HG03439 (cell line): ENCODE data around the gene APPL1.
A peak's percentile ranks its signal among the peaks of the same experiment; 100 is the strongest.

Experiments used
- ATAC-seq: cut with Tn5 transposase; IDR thresholded peaks from one replicate; pipeline ENCODE4 v1.9.1; 2021; ENCODE audit warnings: mild to moderate bottlenecking, moderate library complexity; ENCODE audit not compliant: unreplicated experiment

The APPL1 gene, protein sequence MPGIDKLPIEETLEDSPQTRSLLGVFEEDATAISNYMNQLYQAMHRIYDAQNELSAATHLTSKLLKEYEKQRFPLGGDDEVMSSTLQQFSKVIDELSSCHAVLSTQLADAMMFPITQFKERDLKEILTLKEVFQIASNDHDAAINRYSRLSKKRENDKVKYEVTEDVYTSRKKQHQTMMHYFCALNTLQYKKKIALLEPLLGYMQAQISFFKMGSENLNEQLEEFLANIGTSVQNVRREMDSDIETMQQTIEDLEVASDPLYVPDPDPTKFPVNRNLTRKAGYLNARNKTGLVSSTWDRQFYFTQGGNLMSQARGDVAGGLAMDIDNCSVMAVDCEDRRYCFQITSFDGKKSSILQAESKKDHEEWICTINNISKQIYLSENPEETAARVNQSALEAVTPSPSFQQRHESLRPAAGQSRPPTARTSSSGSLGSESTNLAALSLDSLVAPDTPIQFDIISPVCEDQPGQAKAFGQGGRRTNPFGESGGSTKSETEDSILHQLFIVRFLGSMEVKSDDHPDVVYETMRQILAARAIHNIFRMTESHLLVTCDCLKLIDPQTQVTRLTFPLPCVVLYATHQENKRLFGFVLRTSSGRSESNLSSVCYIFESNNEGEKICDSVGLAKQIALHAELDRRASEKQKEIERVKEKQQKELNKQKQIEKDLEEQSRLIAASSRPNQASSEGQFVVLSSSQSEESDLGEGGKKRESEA

DNA sequence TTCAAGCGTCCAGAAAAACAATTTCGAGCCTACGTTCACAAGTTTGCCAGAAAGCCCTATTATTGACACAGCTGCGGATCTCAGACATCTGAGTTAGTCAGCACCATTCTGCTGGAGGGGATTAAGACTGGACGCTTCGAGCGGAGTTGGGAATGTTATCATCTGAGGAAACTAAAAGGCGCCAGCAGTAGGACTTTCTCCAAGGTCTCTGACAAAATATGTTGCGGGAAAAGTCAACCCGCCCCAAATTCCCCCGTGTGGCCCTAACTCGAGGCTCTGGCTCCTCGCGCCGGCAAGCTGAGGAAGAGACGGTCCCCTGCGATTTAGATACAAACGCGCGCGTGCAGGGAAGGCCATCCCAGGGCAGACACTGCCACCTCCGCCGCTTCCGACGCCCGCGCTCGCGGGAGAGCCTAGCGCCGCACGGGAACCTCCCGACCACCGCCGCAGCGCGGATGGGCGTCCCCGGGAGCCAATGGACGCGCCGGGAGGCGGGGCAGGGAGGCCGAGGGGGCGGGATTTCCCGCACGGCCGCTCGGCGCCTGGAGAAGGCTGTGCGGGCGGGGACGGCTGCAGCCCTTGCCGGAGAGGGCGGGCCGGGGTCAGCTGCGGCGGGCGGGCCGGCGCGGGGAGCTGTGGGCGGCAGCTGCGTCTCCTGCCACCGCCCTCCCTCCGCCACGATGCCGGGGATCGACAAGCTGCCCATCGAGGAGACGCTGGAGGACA, at the start of gene APPL1:
Gene APPL1, plus strand, starts transcription at position 526 of the 726 bp plus-strand sequence. Its CDS starts 155 bp downstream, at position 681.
- ATAC-seq: peak; percentile 91

DNA sequence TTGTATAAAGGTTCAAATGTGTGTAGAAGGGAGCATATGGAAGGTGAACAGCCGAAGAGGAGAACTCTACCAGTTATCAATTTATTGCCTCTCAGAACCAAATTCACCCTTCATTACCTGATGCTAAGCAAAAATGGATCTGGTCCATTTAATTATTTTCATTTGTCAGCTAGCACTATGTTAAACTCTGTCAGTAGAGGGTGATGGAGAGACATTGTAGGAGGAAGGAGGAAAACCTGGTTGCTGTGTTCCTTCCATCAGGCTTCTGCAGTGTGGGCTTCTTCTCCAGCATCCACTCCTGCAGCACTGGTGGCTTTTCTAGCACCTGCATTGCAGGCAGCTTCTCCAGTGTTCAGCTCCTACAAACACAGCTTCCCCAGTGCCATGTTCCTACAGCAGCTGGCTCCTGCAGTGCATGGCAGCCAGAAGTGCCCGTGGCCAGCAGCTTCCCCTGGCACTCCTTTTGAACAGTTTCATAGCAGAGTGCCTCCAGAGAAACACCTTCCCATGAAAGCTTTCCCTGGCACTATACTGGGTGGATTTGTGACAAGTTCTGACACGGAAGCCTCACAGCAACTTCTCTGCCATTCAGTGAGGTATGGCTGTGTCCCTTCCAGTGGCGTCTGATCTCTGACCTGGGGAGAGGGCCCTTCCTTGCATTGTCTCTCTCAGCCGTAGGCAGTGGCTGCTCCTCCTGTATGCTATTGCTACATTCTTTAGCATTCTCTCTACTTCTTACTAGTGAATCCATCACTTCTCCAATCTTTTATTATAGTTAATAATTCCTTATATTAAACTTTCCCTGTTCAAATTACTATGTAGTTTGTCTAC, 47.7 kb upstream of the APPL1 start:
- ATAC-seq: no peak

DNA sequence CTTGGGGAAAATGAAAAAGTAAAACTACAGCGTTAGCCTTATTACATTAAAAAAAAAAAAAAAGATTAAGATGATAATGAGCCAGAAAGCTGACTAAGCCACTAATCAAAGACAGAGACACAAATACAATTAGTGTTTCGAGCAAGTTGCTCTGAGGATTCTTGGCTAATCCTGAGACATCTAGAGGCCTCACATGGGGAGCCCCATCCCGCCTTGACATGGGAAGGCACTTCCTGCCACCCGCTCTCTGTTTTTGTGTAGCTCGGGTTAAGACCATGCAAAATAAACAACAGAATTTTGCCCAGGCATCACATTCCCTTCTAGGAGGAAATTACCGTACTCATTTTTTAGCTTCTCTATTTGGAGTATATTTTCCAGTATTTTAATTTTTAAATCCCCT, 43.0 kb upstream of the APPL1 start:
- ATAC-seq: no peak

DNA sequence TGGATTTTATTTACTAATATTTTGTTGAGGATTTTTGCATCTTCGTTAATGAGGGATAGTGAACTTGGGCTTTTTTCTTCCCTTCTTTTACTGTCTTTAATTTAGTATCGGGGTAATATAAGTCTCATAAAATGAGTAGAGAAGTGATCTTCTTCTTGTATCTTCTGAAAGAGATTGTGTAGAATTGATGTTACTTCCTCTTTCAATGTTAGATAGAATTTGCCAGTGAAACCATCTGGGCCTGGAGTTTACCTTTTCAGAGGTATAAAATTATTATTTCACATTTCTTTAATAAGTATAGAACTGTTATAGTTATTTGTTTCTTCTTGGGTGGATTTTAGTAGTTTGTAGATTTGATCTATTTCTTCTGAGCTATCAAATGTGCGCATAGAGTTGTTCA, 35.5 kb upstream of the APPL1 start:
- ATAC-seq: no peak

DNA sequence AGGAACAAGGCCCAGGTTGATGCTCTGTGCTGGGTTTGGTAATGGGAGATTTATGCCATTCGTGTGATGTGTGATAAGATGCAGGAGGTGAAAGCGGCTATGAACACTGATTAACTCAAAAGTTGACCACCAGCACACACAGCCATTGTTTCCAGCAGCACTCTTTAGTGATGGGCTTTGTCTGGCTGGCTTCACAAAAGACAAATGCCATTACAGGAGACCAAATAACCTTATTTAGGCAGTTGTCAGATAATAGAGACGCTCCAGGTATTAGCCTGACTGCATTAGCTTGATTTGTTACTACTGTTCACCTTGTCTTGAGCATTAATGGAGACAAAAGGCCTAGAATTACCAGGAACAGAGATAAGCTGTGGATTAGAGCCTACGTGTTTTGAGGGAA, 32.9 kb upstream of the APPL1 start:
- ATAC-seq: no peak

DNA sequence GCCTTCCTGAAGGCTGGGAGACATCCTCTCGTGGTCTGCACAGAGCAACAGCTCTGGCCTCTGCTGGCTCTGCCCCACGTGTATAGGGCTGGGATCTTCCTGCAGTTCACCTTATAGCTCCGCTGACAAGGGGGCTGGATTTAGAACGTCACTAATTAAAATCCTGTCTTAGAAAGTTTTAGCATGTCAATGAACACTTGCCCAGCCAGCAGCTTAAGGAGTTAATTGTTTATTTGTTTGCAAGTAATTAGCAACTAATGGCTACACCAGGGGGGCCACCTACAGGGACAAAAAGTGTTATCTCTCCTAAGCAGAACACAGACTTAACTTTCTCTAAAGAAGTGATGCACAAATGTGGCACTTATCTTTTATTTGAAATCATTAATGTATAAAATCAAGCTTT, 27.6 kb upstream of the APPL1 start, which contains the start of gene HESX1:
Gene HESX1, minus strand, starts transcription at position 84 of the 403 bp plus-strand sequence. Its CDS starts 60 bp downstream, at position 24.
- no peak for ATAC-seq

DNA sequence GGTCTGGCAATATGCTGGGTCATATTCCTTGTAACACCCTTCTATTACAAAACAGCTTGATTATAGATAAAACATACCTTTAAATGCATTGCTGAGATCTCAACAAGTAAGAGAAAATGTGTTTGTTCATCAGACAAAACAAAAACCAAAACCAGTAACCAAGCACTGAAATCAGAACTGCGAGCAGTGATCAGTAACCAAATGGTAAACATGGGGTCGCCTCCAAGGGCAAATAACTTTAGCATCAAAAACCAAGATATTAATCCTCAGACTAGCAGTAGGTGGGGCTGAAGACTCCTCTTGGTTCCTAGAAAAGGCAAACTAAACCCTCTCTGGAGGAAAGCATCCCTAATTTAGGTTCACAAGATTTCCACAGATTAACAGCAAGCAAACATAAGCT, 21.1 kb upstream of the APPL1 start:
- no peak for ATAC-seq

DNA sequence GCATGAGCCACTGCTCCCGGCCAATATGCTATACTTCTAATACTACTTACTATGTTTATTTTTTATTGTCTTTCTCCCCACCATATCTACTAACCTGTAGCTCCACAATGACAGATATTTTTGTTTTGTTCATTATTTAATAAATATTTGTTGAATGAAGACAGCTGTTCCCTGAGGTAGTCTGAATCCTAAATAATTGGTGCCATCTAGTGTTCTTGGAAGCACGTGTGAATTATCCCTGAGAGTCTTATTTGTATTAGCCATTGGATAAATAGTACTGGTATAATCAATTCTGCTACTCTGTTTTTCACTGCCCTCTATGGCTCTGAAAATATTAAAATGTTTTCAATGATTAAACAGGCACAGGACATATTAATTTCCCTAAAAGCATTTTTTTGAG, 5.6 kb upstream of the APPL1 start:
- ATAC-seq: no peak

DNA sequence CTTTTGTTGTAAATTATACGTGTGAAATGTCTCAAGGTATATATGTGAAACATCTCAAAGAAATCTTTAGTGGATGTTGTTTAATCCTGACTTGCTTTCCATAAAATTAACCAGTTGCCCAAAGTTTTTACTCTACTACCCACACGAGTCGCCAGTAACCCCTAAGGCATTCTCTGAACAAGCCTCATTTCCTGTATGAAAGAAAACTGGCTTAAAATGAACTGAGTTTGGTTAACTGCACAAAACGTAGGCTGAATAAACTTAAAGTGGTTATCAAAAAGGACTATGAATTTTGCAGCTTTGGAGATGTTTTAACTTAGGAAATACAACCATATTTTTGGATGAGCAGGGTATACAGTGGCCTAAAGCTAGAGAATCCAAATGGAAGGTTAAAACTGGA, 2.7 kb upstream of the APPL1 start:
- ATAC-seq: no peak

DNA sequence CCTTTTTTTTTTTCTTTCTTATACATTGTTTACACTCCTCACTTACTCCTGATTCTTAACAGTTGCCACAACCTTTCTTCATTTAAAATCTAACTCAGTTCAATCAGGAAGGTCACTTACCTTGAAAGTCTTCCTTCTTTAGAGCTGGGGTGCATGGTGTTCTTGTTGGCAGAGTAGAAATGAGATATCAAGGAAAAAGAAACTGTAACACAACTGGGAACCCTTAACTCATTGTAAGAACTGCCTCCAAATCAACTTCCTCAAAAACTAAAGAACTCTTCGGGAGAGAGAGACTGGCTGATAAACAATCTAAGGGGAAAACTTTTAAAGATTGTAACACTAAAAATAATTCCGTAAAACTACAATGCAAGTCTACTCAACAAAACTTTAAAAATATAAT, 1.4 kb upstream of the APPL1 start:
- no peak for ATAC-seq

DNA sequence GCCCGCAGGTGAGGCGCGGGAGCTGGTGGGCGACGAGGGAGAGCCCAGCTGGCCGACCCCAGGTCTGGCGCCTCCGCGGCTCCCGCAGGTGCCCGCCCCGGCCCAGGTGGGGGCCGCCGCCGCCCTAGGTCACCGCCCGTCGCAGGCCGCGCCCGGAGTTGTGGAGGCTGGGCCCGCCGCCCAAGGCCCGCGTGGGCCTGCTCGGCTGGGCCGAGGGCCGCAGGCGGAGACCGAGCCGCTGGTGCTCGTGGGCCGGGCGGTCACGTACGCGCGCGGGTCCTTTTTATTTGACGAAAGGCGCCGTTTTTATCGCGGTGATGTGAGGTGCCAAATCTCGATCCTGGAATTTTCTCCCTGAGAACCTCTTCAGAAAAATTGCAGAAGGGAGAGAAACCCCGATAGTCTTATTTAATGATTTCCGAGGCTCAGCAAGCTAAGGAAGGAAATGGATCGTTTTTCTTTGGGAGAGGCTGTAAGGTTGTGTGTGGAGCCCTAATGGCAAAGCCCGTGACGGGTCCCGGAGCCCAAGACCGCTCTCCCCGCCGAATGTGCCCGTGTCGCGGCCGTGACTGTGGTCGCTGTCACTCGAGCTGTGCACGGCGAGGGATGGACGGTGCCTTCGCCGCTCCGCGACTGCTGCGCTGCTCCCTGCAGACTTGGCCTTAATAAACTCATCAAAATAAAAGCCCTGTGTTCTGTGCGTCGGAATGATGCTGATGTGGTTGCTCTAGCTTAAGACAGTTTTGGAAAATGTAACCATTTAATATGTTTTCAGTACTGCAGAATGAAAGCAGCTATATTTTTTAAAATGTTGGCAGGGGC, 612 bp downstream of the APPL1 start:
- ATAC-seq: peak; percentile 51

DNA sequence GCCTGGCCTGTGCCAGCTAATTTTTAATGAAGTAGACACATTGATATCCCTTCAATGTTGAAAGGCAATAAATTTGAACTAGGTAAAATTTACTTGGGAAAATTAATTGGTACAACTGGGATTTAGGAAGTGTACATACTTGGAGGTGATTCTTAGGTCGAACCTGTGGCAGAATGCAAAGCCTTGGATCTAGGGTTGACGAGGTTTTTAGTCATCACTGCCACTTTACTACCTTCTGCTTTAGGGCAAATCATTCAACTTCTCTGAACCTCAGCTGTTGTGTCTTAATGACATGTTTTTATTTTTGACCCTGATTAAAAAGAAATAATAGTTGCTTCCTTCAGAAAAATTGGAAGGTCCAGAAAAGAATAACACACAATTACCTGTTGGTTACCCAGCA, 2.5 kb downstream of the APPL1 start:
- no peak for ATAC-seq

DNA sequence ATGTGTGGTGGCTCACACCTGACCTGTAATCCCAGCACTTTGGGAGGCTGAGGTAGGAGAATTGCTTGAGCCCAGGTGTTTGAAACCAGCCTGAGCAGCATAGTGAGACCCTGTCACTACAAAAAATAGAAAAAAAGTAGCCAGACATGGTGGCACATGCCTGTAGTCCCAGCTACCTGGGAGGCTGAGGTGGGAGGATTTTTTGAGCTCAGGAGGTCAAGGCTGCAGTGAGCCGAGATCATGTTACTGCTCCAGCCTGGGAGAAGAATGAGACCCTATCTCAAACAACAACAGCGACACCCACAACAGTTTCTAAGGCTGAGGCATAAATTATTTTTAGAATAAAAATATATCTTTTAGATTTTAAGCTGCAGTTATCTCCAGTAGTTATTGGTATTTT, 6.3 kb downstream of the APPL1 start:
- no peak for ATAC-seq

DNA sequence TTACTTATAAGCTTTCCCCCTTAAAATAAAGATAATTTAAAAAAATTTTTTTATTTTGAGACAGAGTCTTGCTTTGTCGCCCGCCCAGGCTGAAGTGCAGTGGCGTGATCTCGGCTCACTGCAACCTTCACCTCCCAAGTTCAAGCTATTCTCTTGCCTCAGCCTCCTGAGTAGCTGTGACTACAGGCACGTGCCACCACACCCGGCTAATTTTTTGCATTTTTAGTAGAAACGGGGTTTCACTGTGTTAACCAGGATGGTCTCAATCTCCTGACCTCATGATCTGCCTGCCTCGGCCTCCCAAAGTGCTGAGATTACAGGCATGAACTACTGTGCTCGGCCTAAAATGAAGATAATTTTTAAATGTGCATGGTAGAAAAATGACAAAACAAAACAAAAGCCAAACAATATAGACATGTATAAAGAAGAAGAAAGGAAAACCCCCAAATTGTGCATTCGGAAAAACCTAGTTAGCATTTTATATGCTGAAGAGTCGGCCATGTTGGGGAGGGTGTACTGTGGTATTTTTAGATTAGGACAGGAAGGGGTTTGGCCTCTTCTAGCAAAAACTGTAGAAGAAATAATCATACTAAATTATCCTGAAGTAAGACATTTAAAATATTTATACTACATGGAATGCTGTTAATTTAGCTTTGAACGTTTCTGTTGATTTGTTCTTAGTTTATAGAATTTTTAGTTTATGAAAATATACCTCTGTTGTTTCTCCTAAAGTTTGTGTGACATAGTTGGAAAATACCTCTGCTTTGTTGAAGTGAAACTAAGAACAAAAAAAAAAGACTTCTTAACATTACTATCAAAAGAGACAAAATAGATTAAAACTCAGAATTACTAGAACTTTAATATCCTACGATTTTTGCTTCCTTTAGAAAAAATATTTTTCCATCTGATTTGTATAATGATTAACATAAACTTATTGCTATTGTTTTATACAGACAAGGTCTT, 7.4 kb downstream of the APPL1 start:
- no peak for ATAC-seq

DNA sequence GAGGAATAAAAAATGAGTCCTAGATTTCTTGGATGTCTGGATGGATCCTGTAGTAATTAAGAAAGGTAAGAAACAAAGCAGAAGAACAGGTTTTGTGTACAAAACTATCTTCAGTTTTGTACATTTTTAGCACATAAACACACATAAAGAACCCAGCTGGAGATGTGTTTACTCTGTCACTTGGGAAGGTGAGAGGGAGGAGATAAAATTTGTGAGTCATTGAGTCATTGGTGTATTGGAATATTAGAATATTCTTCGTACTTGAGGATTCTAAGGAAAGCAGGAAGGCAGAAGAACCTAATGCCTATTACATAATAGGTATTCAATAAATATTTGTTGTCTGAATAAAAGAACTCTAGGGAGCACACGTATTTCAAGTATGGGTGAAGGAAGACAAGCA, 17.4 kb downstream of the APPL1 start:
- ATAC-seq: no peak

DNA sequence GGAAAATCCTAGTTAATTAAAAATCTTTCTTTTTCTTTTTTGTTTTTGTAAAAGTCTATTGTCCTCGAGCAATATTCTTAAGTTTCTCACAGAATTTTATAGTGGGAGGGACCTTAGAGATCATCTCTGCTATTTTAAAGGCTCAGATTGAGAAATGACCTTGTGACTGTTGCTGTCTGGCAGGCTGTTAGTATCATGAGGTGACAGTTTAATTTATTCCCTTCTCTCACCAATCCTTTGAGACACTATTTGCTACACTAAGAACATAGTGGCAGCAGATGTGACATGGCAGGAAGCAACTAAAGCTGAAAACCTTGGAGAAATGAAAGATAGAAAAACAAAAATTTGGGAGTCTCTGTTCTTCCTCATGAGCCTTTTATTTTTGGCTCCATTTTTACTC, 24.9 kb downstream of the APPL1 start:
- no peak for ATAC-seq

DNA sequence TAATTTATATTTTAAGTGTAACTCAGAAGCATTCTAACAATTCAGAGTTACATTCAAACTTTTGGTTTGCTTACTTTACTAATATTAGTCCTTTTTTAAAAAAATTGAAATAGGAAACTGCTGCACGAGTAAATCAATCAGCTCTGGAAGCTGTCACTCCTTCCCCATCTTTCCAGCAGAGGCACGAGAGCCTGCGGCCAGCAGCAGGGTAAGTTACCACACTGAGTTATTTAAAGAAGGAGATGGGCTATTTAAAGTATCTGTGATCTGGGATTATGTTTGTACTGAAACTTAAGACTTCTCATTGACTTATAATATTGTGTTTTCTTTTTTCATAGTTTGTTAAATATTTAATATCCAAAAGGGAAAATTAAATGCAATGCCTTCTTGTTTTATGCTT, 29.3 kb downstream of the APPL1 start:
- no peak for ATAC-seq

DNA sequence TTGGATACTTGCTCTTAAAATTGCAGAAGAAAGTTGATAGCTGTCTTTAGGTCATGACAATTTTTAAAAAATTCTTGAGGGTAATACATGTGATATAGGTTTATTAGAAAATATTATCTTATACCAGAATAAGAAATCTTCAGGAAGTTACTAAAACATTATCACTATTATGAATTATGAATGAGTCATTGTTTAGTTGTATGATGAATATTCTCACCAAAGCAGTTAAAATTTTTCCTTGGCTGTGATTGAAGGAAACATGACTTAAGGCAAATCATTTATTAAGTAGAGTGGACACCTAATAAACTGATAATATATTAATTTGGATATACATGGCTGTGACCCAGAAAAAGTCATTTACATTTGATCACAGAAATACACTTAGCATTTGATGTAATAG, 30.1 kb downstream of the APPL1 start:
- ATAC-seq: no peak

DNA sequence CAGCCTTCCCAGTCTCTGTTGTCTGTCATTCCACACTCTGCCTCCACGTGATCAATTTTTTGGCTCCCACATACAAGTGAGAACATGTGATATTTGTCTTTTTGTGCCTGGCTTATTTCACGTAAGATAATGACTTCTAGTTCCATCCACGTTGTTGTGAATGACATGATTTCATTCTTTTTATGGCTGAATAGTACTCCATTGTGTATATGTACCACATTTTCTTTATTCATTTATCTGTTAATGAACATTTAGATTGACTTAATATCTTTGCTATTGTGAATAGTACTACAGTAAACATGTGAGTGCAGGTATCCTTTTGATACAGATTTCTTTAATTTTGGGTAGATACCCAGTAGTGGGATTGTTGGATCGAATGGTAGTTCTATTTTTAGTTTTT, 33.6 kb downstream of the APPL1 start:
- ATAC-seq: no peak
